ENCODE results near the gene NUP214. TPM values are rescaled to one million over a fixed set of nuclear protein-coding genes. Genes with fewer than 3 reads are reported as not detected.

NUP214 gene
- 12.7 and 13.2 TPM in 2 replicates for total RNA-seq (2014; rRNA removed; shearing (Covaris generic))
- 34.8 and 49.9 TPM in 2 replicates for polyA plus RNA-seq (2015; cell fraction: cytosol; rRNA removed)
- polyA plus RNA-seq (2015; cell fraction: nucleus; rRNA removed): 48.5 and 64.0 TPM in 2 replicates

DNA sequence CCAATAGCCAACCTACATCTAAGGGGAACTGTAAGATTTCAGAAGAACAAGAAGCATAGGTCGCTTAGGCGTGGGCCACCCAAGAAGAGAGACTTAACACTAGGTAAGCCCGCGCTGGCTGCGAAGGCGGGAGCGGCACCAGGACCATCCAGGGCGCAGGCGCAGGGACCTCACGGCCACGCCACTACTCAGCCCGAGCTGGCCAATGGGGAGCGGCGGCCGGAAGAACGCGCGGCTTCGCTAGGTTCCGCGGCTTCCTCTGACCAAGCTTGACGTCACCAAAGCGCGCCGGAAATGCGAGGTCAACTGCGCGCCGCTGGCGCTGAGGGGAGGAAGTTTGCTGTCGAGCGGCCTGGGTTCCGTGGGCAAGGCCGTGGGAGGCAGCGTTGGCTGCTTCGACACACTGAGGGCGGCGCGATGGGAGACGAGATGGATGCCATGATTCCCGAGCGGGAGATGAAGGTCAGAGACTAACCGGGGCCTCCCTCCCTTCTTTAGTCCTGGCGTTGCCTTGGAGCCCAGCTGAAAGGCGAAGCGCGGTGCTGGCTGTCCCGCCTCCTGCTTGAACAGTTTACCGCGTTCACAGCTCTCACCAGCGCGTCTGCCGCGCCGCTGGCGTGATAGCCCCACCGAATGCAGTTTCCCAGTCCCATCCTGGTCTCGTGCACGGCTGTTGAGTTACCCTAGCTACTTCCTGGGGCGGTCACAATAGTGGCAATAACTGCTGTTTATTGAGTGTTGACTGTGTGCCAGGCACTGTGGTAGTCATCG lies at the start of gene NUP214:
NUP214 (plus strand) TSS at position 299 of the 771 bp plus-strand sequence; CDS start at position 418, 119 bp downstream.
- peak; percentile 97 for DNase-seq (ENCODE audit: low read depth, low spot score)
- in situ Hi-C loops (cut with HindIII; ENCODE audit: low pct_unique_long_range_greater_than_20kb, low sequenced_read_pairs): no loop called here

DNA sequence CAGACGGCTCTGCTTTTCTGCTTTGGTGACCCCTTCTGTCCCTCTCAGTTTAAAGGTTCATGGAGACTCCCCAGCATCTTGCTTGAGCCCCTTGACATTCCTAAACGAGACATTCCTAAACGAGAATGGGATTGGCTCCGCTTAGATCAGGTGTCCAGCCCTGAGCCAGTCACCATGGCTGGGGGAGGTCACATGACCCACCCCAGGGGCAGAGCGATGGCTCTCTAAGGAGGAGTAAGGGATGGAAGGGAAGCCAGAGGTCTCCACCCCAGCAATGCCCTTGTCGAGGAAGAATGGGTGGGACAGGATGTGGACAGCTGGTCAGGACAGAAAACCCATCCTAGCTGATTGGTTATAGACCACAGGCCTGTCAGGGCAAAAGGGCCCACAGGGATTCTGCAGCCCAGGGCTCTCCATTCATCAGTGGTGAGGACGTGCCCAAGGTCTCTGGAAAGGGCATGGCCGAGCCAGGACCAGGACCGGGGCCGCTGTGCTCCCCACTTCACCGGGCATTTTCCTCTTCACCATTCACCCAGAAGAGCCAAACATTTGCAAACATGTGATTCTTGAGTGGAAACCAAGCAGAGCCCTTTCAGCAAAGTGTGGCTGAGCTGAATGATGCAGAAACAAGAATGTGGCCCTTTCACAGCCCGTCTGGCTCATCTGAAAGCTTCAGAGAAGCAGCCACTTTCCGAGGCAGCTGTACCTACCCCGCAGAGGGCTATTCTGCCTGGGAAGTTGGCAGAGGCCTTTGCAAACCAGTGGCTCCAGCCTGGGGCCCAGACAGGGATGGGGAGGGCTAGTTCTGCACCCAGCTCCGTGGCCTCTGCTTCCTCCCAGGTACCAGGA lies 48.8 kb upstream of the NUP214 start:
- in situ Hi-C loops (cut with HindIII; ENCODE audit: low pct_unique_long_range_greater_than_20kb, low sequenced_read_pairs): no loop called here
- DNase-seq (ENCODE audit: low read depth, low spot score): no peak

DNA sequence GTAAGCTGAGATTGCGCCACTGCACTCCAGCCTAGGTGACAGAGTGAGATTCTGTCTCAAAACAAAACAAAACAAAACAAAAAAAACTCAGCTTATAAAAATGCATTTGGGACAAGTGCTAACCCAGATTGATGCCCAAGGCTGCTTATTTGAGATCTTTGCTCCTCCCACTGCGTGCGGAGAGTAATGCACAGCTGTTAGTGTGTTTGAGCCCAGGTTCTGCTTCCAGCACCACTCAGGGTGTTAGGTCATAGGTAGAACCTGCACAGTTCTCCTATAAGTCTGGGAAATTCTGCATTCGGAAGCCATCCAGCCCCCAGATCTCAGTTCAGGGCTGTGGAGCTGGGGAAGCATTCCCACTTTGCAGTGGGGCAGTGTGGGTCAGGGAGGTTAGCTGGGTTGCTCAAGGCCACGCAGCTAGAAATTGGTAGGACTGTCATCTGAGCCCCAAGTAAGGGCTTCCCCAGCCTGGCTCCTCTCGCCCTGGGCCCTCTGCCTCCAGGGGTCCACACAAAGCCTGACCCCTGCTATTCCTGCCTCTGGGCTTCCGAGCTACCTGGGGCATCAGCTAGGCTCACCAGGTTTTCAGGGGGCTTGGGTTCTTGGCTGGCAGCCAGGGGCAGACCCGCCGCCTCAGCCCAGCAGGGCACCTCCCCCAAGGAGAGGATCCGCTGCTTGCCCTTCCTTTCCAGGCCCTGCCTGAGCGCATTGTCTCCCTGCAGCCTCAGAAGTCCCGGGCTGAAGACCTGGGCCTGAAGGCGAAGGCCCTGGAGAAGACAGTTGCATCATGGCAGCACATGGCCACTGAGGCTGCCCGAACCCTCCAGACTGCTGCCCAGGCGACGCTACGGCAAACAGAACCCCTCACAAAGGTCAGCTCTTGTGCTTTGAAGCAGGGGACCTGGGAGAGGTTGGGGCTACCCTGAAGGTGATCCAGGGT lies 46.7 kb upstream of the NUP214 start:
- DNase-seq (ENCODE audit: low read depth, low spot score): no peak
- in situ Hi-C loops (cut with HindIII; ENCODE audit: low pct_unique_long_range_greater_than_20kb, low sequenced_read_pairs): no loop called here

DNA sequence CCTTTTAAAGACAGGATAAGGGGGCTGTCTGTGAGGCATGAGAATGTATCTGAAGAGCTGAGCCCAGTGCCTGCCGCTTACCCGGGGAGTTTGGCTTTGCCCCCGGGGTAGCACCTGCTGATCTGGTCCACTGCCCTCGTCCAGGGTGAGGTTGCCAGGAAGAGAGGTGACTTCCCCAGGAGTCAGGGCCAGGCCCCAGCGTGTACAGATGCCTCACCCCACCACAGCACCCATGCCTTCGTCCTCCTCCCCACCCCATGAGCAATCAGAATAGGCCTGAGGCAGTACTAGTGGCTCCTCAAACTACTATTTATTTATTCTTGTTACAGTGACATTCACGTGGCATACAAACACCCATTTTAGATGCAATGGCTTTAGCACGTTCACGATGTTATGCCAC lies 44.8 kb upstream of the NUP214 start:
- in situ Hi-C loops (cut with HindIII; ENCODE audit: low pct_unique_long_range_greater_than_20kb, low sequenced_read_pairs): no loop called here
- DNase-seq (ENCODE audit: low read depth, low spot score): no peak

- DNase-seq (ENCODE audit: low read depth, low spot score): no peak
- in situ Hi-C loops (cut with HindIII; ENCODE audit: low pct_unique_long_range_greater_than_20kb, low sequenced_read_pairs): no loop called here
These were observed 43.5 kb upstream of the NUP214 start for GRCh38 chr9:131081868-131082267.

GRCh38 chr9:131082774-131083512 lies 42.4 kb upstream of the NUP214 start:
- in situ Hi-C loops (cut with HindIII; ENCODE audit: low pct_unique_long_range_greater_than_20kb, low sequenced_read_pairs): no loop called here
- no peak for DNase-seq (ENCODE audit: low read depth, low spot score)

GRCh38 chr9:131084661-131085369 lies 40.6 kb upstream of the NUP214 start:
- DNase-seq (ENCODE audit: low read depth, low spot score): no peak
- in situ Hi-C loops (cut with HindIII; ENCODE audit: low pct_unique_long_range_greater_than_20kb, low sequenced_read_pairs): no loop called here

- no peak for DNase-seq (ENCODE audit: low read depth, low spot score)
- in situ Hi-C loops (cut with HindIII; ENCODE audit: low pct_unique_long_range_greater_than_20kb, low sequenced_read_pairs): no loop called here
These were observed 39.8 kb upstream of the NUP214 start for GRCh38 chr9:131085370-131086122.

GRCh38 chr9:131087354-131087893 lies 38.0 kb upstream of the NUP214 start:
- in situ Hi-C loops (cut with HindIII; ENCODE audit: low pct_unique_long_range_greater_than_20kb, low sequenced_read_pairs): no loop called here
- DNase-seq (ENCODE audit: low read depth, low spot score): no peak

DNA sequence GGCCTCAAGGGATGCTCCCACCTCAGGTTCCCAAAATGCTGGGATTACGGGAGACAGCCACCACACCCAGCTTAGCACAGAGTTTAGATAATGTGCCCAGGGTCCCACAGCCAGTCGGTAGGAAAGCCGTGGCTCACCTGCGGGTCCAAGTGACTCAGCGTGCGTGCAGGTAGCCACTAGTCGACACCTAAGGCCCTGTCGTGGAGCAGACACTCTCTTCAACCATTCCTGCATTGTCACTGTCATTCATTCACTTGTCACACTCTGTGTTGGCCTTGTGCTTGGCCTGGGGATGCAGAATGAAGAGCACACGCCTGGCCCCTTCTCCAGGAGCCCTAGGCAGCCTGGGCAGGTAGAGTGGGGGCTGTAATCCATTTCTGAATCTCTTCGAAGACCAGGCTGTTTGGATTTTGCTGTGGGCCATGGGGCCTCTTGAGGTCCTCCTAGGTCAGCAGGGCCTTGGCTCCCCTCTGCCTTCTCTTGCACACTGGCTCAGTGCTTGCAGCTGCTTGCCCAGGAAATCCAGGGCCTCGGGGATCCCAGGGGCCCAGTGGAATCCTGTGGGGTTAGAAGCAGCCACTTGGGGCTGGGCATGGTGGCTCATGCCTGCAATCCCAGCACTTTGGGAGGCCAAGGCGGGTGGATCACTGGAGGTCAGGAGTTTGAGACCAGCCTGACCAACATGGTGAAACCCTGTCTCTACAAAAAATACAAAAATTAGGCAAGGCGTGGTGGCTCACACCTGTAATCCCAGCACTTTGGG lies 35.2 kb upstream of the NUP214 start:
- in situ Hi-C loops (cut with HindIII; ENCODE audit: low pct_unique_long_range_greater_than_20kb, low sequenced_read_pairs): no loop called here

DNA sequence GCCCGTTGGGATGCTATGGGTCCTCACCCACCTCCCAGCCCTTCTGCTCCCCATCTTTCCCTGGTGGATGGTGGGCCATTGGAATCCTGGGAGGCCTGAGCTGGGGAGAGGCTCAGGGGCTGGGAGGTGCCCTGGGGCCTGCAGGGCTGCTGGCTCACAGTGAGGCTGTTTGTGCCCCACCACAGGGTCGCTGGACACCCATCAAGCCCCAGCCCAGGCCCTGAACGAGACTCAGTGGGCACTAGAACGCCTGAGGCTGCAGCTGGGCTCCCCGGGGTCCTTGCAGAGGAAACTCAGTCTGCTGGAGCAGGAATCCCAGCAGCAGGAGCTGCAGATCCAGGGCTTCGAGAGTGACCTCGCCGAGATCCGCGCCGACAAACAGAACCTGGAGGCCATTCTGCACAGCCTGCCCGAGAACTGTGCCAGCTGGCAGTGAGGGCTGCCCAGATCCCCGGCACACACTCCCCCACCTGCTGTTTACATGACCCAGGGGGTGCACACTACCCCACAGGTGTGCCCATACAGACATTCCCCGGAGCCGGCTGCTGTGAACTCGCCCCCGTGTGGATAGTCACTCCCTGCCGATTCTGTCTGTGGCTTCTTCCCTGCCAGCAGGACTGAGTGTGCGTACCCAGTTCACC lies 33.9 kb upstream of the NUP214 start:
- in situ Hi-C loops (cut with HindIII; ENCODE audit: low pct_unique_long_range_greater_than_20kb, low sequenced_read_pairs): no loop called here
- no peak for DNase-seq (ENCODE audit: low read depth, low spot score)

More for the DNA sequence above, 35.2 kb upstream of the NUP214 start:
- no peak for DNase-seq (ENCODE audit: low read depth, low spot score)

DNA sequence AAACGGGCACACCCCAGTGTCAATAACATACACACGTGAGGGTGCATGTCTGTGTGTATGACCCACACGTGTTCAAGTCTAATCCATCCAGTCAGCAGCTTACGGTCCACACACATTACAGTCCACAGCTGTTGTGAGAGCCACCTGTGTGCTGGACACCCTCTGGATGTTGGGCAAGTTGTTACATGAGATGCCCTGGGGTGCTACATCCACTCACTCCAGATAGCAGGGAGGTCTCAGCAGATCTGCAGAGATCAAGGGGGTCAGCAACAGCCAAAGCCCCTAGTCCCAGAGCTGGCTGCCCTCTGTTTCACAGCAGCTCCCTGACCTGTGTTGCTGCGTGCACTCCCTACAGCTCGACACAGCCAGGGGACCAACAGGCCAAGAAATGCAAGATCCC lies 33.4 kb upstream of the NUP214 start:
- in situ Hi-C loops (cut with HindIII; ENCODE audit: low pct_unique_long_range_greater_than_20kb, low sequenced_read_pairs): no loop called here
- DNase-seq (ENCODE audit: low read depth, low spot score): no peak

DNA sequence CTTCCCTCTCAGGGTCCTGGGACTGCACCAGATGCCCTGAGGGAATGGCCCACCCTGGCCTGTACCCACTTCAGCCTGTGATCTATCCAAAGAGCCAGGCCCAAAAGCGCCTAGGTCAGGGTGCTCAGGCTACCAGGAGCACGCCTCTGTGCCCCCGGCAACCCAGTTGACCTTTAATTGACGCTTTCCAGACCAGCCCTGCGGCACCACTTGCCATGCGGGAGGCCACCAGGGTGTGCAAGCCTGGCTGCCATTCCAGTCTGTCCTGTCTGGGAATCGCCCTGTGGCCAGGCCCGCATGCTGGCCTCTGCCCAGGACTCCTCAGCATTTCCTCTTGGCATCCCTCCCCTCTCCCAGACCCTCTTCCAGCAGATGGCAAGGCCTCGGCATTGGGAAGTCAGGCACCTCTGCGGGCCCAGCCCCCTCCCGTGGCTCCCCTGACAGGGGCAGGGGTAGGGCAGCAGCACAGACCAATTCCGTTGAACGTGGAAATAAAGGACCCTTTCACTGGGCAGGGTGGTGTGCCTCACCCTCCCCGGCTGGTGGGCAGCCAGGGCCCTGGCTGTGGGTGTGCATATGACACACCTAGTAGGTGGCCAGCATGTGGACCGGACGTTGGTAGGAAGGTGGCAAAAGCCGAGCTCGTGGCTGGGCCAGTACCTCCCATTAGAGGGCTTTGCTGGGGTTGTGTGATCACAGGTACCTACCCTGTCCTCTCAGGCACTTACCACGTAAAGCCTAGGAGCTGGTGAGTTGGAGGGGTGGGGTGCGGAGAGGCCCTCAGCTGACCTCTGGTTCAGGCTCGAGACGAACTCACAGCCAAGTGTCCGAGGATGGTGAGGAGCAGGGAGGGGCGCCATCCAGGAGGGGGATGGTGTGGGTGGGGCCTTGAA lies 32.6 kb upstream of the NUP214 start:
- in situ Hi-C loops (cut with HindIII; ENCODE audit: low pct_unique_long_range_greater_than_20kb, low sequenced_read_pairs): no loop called here
- DNase-seq (ENCODE audit: low read depth, low spot score): no peak

GRCh38 chr9:131094015-131094414 lies 31.4 kb upstream of the NUP214 start:
- DNase-seq (ENCODE audit: low read depth, low spot score): no peak
- in situ Hi-C loops (cut with HindIII; ENCODE audit: low pct_unique_long_range_greater_than_20kb, low sequenced_read_pairs): no loop called here
